HG03469 (cell line): ENCODE measurements around the gene ZC3H12A.

Source experiments
- ATAC-seq: cut with Tn5 transposase; IDR thresholded peaks from one replicate; pipeline ENCODE4 v1.9.1; 2021; ENCODE audit warnings: mild to moderate bottlenecking, moderate library complexity, moderate number of reproducible peaks; ENCODE audit not compliant: unreplicated experiment

Gene ZC3H12A

DNA sequence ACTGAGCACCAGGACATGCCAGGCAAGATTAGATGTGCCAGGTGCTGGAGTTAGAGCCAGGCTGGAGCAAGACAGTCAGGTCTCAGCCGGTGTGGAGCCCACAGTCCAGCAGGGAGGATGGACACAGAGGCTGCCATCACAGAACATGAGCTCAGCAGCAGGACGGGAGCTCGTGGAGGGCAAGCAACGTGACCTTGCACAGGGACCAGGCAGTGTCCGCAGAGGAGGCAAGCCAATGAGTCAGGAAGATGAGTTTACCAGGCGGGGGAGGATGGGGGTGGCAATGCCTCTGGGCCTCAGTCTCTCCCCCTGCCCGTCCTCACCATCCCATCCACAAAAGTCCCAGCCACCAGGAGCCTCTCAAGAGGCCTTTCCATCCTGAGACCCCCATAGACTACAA, 20.7 kb upstream of the ZC3H12A start:
- no peak for ATAC-seq

DNA sequence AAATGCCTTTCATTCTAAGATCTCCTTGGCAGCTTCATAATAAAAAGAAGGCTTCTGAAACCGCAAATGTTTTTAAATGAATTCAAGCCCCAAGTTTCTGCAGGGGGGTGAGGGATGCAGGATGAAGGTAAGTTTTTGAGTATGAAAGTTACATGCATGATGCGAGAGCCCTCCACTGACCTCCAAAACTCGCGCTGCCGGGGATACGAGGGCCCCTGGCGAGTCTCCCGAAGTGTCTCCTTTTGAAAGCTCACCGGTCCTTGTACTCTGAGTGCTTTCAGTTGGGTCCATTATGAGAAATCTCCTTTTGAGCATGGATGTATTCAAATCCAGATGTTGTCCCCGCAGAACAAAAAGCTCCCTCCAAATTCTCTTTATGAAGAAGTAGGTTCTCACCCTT, 18.9 kb upstream of the ZC3H12A start:
- no peak for ATAC-seq

DNA sequence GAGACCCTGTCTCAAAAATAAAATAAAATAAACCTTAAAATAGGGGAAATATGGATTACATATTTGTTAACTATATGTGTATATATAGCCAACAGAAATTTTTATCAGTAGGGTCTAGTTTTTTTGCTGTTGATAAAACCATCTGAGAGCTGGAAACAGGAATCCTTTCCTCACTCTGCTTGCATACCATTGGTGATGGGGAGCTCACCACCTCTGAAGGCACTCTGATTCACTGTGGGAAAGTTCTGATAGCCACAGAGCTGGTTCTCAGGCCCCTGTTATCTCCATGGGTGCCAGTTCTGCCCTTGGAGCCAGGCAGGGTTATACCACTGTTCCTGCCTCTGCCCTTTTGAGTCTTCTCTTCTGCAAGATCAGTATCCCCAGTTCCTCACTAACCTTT, 17.8 kb upstream of the ZC3H12A start:
- no peak for ATAC-seq

DNA sequence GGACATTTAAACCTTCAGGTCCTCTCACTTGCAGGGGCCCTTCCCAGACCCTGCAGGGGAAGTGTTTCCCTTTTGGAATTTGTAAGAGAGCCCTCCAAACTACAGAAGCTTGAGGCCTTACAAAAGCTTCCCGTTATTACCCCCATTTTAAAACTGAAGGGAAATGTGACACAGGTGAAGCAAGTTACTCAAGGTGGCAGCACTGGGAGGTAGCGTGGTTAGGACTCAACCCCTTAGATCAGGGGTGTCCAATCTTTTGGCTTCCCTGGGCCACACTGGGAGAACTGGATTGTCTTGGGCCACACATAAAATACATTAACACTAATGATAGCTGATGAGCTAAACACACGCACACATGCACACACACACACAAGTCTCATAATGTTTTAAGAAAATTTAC, 15.8 kb upstream of the ZC3H12A start:
- ATAC-seq, result no peak

DNA sequence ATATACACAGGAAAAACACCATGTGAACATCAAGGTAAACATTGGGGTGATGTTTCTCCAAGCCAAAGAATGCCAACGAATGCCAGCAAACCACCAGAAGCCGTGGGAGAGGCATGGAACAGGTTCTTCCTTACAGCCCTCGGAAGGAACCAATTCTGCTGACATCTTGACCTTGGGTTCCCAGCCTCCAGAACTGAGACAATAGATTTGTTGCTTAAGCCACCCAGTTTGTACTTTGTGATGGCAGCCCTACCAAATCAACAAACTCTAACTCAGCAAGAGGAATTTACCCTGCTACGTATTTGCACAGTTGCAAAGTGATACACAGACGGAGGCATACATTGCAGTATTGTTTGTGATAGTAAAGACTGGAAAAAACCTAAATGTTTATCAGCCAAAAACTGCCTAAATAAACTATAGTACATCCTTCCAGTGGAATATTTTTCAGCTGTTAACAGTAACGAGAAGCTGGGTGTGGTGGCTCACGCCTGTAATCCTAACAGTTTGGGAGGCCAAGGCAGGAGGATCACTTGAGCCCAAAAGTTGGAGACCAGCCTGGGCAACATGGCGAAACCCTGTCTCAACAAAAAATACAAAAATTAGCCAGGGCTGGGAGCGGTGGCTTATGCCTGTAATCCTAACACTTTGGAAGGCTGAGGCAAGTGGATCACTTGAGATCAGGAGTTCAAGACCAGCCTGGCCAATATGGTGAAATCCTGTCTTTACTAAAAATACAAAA, 12.5 kb upstream of the ZC3H12A start:
- ATAC-seq, result no peak

DNA sequence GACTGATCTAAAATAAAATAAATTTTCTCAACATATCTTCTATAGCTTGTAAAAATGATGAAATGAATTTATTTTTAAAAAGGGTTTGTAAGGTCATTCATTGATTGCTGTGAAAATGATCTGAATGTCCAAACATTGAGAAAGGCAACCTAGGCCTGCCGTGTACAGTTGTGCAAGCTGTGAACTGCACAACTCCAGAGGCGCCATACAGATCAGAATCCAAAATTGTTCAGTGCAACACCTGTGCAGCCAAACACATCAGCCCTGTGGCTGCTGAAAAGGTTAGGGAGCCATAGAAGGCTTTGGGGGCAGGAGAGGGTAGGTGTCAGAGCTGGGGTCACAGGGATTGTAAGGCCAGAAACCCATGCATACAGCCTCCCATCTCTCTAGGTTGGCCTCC, 9.9 kb upstream of the ZC3H12A start:
- no peak for ATAC-seq

DNA sequence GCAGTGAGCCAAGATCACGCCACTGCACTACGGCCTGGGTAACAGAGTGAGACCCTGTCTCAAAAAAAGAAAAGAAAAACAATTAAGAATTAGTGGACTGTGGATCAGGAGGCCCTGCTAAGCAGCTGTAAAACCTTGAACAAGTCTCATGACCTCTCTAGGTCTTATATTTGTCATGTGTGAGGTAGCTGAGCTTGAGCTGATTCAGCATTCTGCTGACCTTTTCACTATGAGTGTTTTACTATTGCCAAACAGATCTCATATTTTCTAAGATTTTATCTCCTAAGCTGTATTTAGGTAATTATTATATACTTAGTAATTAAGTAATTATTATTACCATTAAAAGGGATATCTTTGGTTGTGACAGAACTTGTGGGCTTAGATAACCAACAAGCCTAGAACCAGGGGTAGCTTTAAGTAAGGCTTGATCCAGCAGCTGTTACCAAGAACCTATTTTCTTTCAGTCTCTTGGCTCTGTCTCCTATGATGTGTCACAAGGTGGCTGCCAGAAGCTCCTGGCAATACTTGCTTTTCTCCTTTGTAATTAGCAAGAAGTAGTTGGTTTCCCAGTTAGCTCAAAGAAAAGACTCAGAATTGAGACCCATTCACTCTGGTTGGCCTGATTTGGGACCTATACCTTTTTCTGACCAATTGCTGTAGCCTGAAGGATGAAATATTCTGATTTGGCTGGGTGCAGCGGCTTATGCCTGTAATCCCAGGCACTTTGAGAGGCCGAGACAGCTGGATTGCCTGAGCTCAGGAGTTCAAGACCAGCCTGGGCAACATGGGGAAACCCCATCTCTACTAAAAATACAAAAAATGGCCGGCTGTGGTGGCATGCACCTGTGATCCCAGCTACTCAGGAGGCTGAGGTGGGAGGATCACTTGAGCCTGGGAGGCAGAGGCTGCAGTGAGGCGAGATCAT, 8.5 kb upstream of the ZC3H12A start:
- ATAC-seq, result no peak

DNA sequence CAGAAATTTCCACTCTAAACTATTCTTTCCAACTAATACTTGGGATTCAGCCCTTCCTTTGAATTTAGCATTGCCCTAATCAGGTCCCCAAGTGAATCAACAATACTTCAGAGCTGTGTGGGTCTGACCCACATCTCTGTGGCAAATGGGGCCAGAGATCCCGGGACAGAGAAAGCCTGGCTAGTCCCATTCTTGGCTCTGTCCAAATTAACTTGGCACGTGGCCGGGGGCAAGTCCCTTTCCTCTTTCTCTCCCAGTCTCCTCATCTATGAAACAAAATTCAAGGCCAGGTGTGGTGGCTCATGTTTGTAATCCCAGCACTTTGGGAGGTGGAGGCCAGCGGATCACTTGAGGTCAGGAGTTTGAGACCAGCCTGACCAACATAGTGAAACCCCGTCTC, 6.3 kb upstream of the ZC3H12A start:
- ATAC-seq, result no peak

DNA sequence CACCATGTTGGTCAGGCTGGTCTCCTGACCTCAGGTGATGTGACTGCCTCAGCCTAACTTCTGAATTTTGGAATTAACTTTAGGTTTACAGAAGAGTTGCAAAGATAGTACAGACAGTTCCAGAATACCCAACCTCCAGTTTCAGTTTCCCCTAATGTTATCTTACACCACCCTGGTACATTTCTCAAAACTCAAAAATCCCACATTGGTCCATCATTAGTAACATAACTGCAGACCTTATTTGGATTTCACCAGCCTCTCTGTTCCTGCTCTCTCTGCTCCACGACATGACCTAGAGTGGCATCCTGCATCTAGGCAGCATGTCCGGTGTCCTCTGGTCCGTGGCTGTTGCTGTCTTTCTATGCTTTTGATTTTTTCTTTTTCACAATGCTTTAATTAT, 5.0 kb upstream of the ZC3H12A start:
- no peak for ATAC-seq

DNA sequence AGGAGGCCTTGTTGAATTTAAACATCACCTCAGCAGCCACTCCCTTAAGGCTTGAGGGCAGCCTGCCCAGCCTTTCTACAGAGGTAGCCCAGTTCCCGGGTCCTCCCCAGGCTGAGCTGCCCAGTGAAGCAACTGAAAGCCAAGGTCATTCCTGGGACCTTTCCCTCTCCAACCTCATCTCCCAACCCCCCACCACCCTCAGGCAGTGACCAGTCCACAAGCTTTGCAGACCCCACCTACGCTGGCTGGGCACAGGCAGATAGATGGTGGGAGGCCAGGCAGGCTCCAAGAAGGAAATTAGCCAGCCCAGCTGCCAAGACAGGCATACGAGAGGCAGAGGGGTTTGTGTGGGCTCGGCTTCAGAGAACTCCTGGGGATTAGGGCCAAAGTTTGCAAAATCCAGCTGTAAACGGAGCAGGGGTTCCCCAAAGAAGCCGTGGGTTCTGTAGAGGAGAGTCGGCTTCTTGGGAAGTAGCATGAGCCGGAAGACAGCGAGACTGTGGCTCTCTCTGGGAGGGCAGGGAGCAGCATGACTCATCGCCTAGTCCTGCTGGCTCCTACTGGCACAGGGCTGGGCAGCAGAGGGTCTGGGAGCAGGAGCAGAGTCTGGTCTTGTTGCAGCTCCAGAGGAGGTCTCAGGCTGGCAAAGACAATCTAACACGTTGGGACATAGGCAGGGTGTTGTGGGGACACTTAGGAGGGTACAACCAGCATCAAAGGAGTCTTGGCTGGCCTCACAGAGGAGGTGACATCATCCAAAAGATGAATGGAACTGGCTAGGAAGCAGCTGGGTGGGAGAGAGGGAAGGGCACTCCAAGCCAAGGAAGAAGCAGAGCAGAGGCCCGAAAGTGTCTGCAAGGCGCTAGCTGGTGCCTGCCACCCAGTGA, 2.8 kb upstream of the ZC3H12A start:
- no peak for ATAC-seq

DNA sequence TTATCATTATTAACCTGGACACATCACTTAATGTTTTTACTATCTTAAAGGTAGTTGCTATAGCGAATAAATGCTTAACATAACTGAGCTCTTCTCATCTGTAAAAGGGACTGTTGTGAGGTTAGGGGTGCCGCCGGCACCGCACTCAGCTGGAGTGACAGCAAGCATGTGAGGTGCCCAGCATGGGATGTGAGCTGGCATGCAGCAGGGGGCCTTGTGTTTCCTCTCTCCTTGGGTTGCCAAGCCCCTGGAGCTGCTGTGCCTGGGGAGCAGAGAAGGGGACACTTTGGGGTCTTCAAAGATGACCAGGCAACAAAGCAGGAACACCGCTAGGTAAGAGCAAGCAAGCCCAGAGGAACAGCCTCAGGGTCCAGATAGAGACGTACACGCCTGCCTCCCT, 2.1 kb upstream of the ZC3H12A start:
- ATAC-seq, result no peak

DNA sequence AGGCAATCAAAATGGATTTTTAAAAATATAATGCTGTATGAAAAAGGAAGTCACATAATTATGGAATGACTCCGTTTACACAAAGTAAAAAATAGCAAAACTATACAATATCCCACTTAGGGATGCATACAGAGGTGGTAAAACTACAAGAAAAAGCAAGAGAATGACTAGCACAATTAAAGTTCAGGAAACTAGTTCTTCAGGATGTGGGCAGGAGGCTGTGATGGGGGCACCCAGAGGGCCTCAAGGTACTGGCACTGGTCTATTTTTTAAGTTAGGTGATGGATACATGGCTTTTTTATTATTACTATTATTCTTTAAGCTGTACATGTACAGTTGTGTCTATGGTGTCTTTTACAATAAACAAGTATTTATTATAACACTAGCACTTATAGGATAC, 1.4 kb upstream of the ZC3H12A start:
- ATAC-seq, result no peak

DNA sequence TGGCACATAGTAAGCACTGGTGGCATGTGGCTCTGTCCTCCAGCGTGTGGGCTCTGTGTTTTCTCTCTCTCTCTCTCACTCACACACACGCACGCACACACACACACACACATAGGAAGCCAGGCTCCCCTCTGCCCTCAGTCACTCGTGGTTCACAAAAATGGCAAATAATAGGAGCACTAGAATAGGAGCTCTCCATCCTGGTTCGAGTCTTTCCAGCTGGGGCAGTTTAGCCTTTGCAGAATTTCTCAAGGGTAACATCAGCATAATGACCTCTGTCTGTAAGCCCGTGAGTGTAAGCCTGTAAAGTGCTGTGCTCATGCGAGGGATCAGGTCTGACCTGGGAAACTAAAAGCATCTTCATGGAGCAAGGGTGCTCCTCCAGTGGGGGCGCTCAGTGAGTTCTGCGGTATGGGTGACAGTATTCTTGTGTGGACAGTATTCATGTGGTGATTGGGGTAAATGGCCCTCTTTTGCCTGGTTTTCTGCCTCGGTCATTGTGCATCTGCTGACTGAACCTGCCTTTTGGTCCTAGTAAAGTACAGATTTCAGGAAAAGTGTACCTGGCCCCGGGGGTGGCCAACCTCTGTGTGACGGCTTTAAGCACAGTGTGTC, 842 bp upstream of the ZC3H12A start:
- no peak for ATAC-seq

DNA sequence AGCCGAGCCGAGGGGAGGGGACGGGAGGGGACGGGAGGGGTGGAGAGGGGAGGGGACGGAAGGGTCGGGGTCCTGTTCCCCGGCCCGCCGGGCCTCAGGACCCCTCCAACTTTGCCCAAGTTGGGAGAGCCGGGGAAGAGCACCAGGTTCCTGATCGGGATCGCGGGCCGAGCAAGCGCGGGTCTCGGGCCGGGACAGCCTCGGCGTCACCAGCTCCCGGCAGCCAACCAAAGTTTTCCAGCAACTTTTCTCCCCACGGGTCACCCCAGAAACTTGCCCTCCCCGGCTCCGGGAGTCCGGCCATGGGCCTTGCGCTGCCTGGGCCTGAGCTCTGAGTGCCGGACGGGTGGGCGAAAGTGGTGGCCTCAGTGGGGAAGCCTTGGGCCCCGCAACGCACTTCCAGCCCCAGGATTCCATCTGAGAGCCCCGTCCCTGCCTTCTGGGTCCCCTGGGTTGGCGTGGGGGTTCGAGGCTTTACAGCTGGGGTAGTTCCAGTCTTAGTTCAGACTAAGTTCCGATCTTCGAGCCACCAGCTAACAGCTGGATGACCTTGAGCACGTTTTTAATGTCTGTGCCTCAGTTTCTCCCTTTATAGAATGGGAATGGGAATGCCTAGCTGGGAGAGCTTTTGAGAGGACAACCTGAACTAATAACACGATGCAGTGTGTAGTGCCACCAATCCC, 458 bp downstream of the ZC3H12A start:
- ATAC-seq, result no peak

DNA sequence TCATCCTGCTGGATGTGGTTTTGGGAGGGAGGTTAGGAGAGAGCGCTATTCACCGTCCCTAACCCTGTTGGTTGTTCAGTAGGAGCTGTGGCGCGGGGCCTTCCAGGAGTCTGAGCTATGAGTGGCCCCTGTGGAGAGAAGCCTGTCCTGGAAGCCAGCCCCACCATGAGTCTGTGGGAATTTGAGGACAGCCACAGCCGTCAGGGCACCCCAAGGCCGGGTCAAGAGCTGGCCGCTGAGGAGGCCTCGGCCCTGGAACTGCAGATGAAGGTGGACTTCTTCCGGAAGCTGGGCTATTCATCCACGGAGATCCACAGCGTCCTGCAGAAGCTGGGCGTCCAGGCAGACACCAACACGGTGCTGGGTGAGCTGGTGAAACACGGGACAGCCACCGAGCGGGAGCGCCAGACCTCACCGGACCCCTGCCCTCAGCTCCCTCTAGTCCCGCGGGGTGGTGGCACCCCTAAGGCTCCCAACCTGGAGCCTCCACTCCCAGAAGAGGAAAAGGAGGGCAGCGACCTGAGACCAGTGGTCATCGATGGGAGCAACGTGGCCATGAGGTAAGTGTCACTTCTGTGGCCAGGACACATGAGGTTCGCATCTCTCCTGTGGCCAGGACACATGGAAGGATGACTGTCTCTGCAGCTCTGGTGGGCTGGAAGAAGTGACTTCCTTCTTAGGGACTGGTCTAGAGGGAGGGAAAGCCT, 1.2 kb downstream of the ZC3H12A start:
- no peak for ATAC-seq

DNA sequence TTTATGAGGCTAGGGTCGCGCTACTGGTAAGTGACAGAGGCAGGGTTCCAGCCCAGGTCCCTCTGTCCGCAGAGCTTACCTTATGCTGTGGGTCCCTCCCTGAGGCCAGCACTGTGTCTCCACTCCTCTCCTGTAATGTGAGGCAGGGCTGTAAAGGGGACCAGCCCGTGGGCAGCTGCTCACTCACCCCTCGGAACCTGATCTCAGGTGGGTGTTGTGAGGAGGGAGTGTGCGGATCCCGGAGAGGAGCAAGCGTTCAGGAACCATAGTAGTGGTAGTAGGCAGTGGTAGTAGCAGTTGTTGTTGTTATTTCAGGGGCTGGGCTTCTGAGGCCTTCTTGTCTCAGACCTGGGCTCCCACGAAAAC, 1.7 kb downstream of the ZC3H12A start:
- ATAC-seq, result no peak

DNA sequence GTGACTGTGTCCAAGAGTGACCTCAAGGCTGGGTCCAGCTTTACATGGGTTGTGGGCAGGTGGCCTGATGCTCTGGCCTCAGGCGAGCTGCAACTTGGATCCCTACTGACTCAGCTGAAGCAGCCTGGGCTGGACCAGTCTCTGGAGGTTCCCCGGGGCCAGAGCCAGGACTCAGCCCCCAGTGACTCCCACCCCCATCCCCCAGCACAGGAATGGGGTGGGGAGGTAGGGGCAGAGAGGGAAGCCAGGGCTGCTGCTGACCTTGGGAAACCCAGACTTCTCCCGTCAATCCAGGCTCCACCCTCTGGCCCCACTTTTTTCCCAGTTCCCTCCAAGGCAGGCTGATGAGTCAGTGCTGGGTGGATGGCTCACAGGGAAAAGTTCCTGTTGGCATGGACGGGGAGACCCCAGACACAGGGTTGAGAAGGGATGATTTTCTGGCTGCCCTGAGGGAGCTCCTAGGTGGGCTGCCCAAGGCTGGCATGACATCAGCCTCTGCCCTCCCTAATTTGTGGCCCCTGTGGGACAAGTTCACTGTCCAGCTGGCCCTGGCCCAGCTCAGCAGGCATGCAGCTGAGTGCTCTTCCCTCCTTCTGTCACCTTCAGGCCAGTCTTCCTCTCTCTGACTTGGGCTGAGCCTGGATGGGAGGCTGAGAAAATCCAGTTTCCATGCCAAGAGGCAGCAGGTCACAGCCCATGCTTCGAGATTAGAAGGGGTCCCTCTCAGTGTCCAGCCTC, 2.2 kb downstream of the ZC3H12A start:
- no peak for ATAC-seq

DNA sequence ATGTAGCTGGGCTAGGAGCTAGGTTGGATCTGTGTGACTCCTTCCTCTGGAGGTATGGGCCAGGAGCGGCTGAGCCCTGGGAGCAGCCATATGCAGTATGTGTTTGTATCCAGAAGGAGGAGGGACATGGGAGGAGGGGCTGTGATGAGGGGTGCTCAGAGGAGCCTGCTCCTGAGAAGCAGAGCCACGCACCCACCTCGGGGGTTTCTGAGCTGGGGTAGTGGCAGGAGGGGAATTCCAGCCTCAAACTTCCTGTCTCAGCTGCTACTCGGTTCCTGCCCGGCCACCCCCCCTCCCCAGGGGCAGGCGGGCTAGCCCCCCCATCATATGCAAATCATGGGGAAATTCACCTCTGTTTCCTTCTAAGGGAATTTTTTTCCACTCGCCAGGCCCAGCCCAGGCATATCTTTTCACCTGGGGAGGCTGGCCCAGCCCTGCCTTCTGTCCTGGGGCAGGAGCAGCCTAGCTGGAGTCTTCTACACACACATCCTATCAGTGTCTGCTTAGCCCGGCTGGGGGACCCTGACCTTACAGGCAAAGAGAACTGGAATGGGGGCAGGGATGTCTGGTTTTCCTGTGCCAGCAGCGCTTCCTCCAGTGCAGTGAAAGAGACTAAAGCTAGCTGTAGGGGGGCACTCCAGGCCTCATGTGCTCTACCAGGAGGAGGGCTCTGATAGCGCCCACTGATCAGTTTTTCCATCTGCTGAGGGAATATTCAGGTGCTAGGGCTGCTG, 3.0 kb downstream of the ZC3H12A start:
- no peak for ATAC-seq
